Neutrophil (primary cell): Measurements from ENCODE around the gene TMSB4X.

Source experiments
- H3K27ac ChIP-seq: fragments of 200-600 bp; sonication (generic); 2 replicates; pipeline ENCODE4 v1.5.1; 2016; ENCODE audit warnings: mild to moderate bottlenecking, moderate library complexity
- H3K27me3 ChIP-seq: fragments of 200-600 bp; sonication (generic); 2 replicates; pipeline ENCODE4 v1.6.0; 2016; ENCODE audit warnings: mild to moderate bottlenecking
- H3K36me3 ChIP-seq: fragments of 200-600 bp; sonication (generic); 2 replicates; pipeline ENCODE4 v1.5.1; 2017
- H3K4me1 ChIP-seq, 2 experiments: fragments of 200-600 bp in 1 of 2; sonication (generic) in 1 of 2; 1 replicate in 1 of 2; 2 replicates in 1 of 2; pipeline versions ENCODE4 v1.5.1 to v1.6.1; 2013 to 2016; ENCODE audit warnings: low read depth in 1 of 2, low read length in 1 of 2, mild to moderate bottlenecking in 1 of 2, moderate library complexity in 1 of 2; ENCODE audit not compliant: control insufficient read depth in 1 of 2, insufficient read depth in 1 of 2
- H3K4me3 ChIP-seq, 2 experiments: fragments of 200-600 bp in 1 of 2; sonication (generic) in 1 of 2; 1 replicate in 1 of 2; 2 replicates in 1 of 2; pipeline ENCODE4 v1.5.1; 2013 to 2016; ENCODE audit warnings: low read depth in 1 of 2, low read length in 1 of 2, mild to moderate bottlenecking in 1 of 2, moderate library complexity in 1 of 2
- H3K9me3 ChIP-seq: fragments of 200-600 bp; sonication (generic); 2 replicates; pipeline ENCODE4 v1.5.1; 2016
- CTCF ChIP-seq: fragments of 200-600 bp; sonication (generic); IDR thresholded peaks from 2 replicates; pipeline ENCODE4 v1.5.1; 2016; ENCODE audit warnings: antibody characterized with exemption

TMSB4X gene

GRCh38 chrX:12986886-12987285 lies 12.0 kb downstream of the TMSB4X start:
- Histone ChIP-seq H3K9me3 (no peaks in the 10 kb centered on the region), H3K4me3 (no peak overlapping the region), H3K27me3 (no peaks in the 10 kb centered on the region), H3K36me3 (no peaks in the 10 kb centered on the region), H3K27ac (no peak overlapping the region), H3K4me1 (peaks cover 16 to 22% of the 10 kb centered on the region in 2 experiments)
- no peak for TF ChIP-seq CTCF

DNA sequence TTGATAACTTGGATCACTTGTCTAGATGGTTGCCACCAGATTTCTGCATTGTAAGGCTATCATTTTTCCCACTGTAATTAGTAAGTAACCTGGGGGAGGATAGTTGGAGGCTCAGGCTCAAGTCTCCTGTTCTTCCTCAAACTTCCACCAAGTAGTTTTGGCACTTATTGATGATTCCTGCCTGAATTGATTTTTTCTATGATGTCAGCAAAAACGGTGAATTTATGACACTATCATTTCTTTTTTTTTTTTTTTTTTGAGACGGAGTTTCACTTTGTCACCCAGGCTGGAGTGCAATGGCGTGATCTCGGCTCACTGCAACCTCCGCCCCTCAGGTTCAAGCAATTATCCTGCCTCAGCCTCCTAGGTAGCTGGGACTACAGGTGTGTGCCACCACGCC lies 12.4 kb downstream of the TMSB4X start:
- Histone ChIP-seq H3K9me3 (no peaks in the 10 kb centered on the region), H3K4me1 (peaks cover 11 to 17% of the 10 kb centered on the region in 2 experiments)

DNA sequence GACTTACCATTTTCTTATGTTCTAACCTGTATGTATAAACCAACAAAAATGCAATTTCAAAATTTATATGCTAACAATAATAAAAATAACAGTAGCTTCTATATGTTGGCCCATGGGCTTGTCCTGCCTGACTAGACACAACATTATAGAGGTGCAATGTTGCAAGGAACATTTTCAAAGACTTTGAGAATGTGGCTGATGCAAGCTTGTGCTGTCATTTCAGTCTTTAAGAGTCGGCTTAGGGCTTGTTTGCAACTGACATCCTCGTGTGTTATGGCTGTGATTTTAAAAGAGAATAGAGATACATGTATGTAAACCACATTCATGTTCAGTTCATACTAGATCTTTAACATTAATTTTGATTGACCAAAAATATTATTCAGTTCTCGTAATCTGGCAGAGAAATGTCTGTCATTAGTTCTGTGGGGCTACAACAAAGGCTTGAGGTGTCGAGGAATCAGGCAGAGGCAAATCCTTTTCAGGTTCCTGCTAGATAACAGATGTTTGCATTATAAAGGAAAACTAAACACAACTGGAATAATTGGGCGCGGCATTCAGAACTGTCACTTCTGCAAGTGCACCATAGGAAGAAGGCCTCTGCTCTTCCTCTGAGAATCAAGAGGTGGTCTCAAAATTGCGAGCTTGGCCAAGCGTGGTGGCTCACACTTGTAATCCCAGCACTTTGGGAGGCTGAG lies 13.1 kb downstream of the TMSB4X start:
- no peaks in the 10 kb centered on the region for H3K27me3 ChIP-seq
- H3K36me3 ChIP-seq, result no peaks in the 10 kb centered on the region
- H3K4me1 ChIP-seq, result peaks cover 4 to 10% of the 10 kb centered on the region in 2 experiments
- no peak overlapping the region for H3K27ac ChIP-seq
- no peaks in the 10 kb centered on the region for H3K9me3 ChIP-seq
- no peak overlapping the region for H3K4me3 ChIP-seq
- TF ChIP-seq CTCF, result no peak

More for the DNA sequence above, 12.4 kb downstream of the TMSB4X start:
- Histone ChIP-seq H3K27me3 (no peaks in the 10 kb centered on the region), H3K4me3 (no peak overlapping the region), H3K27ac (no peak overlapping the region), H3K36me3 (no peaks in the 10 kb centered on the region)
- no peak for TF ChIP-seq CTCF

DNA sequence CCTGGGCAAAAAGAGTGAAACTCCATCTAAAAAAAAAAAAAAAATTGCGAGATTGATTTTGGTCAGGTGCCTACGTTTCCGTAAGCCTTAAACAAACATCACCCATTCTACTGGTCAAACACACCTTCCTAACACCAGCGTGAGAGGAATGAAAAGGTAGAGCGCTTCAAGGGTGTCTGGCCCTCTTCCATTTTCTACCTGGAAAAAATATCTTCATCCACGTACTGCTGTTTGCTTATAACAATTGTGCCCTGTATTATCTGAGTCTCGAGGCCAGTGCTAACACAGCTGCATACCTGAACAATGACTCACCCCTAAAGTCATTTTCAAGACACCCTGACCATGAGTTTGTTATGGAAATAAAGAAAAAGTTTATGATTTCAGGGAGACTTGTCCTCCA lies 13.9 kb downstream of the TMSB4X start:
- Histone ChIP-seq H3K9me3 (no peaks in the 10 kb centered on the region), H3K27me3 (no peaks in the 10 kb centered on the region), H3K36me3 (no peaks in the 10 kb centered on the region), H3K27ac (no peak overlapping the region), H3K4me1 (peaks cover 4 to 5% of the 10 kb centered on the region in 2 experiments), H3K4me3 (no peak overlapping the region)
- no peak for TF ChIP-seq CTCF

- no peak for TF ChIP-seq CTCF
- Histone ChIP-seq H3K4me3 (no peak overlapping the region), H3K9me3 (no peaks in the 10 kb centered on the region), H3K27me3 (no peaks in the 10 kb centered on the region), H3K36me3 (no peaks in the 10 kb centered on the region), H3K27ac (no peak overlapping the region), H3K4me1 (peaks cover 3 to 4% of the 10 kb centered on the region in 2 experiments)
Observed at GRCh38 chrX:12989461-12989860, 14.6 kb downstream of the TMSB4X start.
